VCaP (cell line): ENCODE measurements around the gene ZMIZ1.

ENCODE experiments used
- H3K27ac ChIP-seq: fragments of 450-650 bp; 2 replicates; pipeline ENCODE4 v1.5.1; 2017
- TF ChIP-seq, protein P1 (sequence below): fragments of 450-650 bp; conservative IDR thresholded peaks from 2 replicates; pipeline ENCODE4 v1.5.1; 2017; ENCODE audit warnings: mild to moderate bottlenecking, moderate library complexity

The ZMIZ1 gene

GRCh38 chr10:79352035-79352877 lies 283.5 kb downstream of the ZMIZ1 start:
- TF ChIP-seq, protein P1, sequence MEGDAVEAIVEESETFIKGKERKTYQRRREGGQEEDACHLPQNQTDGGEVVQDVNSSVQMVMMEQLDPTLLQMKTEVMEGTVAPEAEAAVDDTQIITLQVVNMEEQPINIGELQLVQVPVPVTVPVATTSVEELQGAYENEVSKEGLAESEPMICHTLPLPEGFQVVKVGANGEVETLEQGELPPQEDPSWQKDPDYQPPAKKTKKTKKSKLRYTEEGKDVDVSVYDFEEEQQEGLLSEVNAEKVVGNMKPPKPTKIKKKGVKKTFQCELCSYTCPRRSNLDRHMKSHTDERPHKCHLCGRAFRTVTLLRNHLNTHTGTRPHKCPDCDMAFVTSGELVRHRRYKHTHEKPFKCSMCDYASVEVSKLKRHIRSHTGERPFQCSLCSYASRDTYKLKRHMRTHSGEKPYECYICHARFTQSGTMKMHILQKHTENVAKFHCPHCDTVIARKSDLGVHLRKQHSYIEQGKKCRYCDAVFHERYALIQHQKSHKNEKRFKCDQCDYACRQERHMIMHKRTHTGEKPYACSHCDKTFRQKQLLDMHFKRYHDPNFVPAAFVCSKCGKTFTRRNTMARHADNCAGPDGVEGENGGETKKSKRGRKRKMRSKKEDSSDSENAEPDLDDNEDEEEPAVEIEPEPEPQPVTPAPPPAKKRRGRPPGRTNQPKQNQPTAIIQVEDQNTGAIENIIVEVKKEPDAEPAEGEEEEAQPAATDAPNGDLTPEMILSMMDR: no peak
- no peak overlapping the region for H3K27ac ChIP-seq

DNA sequence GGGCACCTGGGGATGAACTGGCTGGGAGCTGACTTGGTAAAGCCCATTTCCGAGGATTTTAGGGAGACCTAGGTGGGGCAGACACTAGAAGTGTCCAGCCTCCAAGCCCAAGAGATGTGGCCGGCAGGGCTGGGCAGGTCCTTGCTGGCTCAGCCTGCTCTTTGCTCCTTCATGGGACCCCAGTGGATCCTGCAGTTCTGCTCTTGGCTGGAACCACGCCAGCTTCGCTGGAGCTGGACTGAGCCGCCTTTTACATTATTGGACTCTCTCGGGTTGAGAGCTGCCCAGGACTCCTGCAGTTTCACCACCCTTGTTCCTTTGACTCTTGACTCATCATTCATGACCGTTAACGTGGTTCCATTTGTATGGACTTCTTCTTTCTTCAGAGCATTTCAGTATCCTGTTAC lies 284.2 kb downstream of the ZMIZ1 start:
- TF ChIP-seq, protein P1: no peak
- no peak overlapping the region for H3K27ac ChIP-seq

GRCh38 chr10:79353726-79354125 lies 285.0 kb downstream of the ZMIZ1 start:
- TF ChIP-seq, protein P1: no peak
- no peak overlapping the region for H3K27ac ChIP-seq

DNA sequence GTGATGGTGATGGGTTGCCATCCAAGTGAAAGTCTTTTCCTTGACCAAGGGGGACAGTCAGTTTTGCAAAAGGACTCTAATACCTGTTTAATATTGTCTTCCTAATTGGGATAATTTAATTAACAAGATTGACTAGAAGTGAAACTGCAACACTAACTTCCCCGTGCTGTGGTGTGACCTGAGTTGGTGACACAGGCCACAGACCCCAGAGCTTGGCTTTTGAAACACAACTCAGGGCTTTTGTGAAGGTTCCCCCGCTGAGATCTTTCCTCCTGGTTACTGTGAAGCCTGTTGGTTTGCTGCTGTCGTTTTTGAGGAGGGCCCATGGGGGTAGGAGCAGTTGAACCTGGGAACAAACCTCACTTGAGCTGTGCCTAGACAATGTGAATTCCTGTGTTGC lies 285.4 kb downstream of the ZMIZ1 start:
- H3K27ac ChIP-seq: no peak overlapping the region
- TF ChIP-seq, protein P1: no peak

GRCh38 chr10:79354615-79355014 lies 285.8 kb downstream of the ZMIZ1 start:
- no peak overlapping the region for H3K27ac ChIP-seq
- TF ChIP-seq, protein P1: no peak

- TF ChIP-seq, protein P1: no peak
- no peak overlapping the region for H3K27ac ChIP-seq
These were observed 286.8 kb downstream of the ZMIZ1 start for GRCh38 chr10:79355420-79356017.

GRCh38 chr10:79356104-79356503 lies 287.3 kb downstream of the ZMIZ1 start:
- no peak overlapping the region for H3K27ac ChIP-seq
- TF ChIP-seq, protein P1: no peak
